HepG2 (cell line): ENCODE results near the gene ZNF865. TPM values are rescaled to one million over a fixed set of nuclear protein-coding genes. Genes with fewer than 3 reads are reported as not detected.

ENCODE experiments used
- AGO2 ChIP-seq: fragments of 200-400 bp; formaldehyde crosslinking; optimal IDR thresholded peaks from 2 replicates; pipeline ENCODE3; 2017; ENCODE audit warnings: mild to moderate bottlenecking, low read depth, low read length, moderate library complexity
- CREM ChIP-seq, 2 experiments: sonication (generic) in 1 of 2; formaldehyde crosslinking in 1 of 2; IDR thresholded peaks; 2 replicates each; pipeline versions ENCODE4 v1.4.0 to v1.6.1; 2016 to 2020; ENCODE audit warnings: antibody characterized with exemption in 1 of 2, mild to moderate bottlenecking in 1 of 2, missing genetic modification reagents in 1 of 2
- KDM5A ChIP-seq: fragments of 200-600 bp; sonication (generic); IDR thresholded peaks from 2 replicates; pipeline ENCODE4 v1.7.0; 2018; ENCODE audit warnings: antibody characterized with exemption, mild to moderate bottlenecking, low read length, borderline replicate concordance
- MAZ ChIP-seq, 2 experiments: sonication (generic) in 1 of 2; formaldehyde crosslinking in 1 of 2; IDR thresholded peaks; 2 replicates each; pipeline versions ENCODE4 v1.5.0 to v1.6.1; 2012 to 2020; ENCODE audit warnings: low read depth in 2 of 2, mild to moderate bottlenecking in 2 of 2, borderline replicate concordance in 1 of 2, improper control_type of control experiment in 1 of 2, low read length in 1 of 2, missing genetic modification reagents in 1 of 2, moderate library complexity in 1 of 2
- NONO ChIP-seq, 2 experiments: fragments of 450-650 bp in 1 of 2; sonication (generic) in 1 of 2; formaldehyde crosslinking in 1 of 2; IDR thresholded peaks in 1 of 2; conservative IDR thresholded peaks in 1 of 2; 2 replicates each; pipeline versions ENCODE4 v1.6.1 to v1.8.0; 2017 to 2022; ENCODE audit warnings: mild to moderate bottlenecking in 1 of 2, missing genetic modification reagents in 1 of 2, moderate library complexity in 1 of 2
- PHF5A ChIP-seq: IDR thresholded peaks from one replicate; pipeline ENCODE4 v1.6.1; 2018; ENCODE audit warnings: low read depth, missing genetic modification reagents; ENCODE audit not compliant: unreplicated experiment
- POLR2AphosphoS5 ChIP-seq: IDR thresholded peaks from 2 replicates; pipeline ENCODE4 v1.6.1; 2012; ENCODE audit warnings: low read depth, low read length
- RBM39 ChIP-seq: fragments of 200-400 bp; formaldehyde crosslinking; IDR thresholded peaks from one replicate; pipeline ENCODE4 v1.6.1; 2018; ENCODE audit warnings: antibody characterized with exemption, mild to moderate bottlenecking, low read depth, low read length; ENCODE audit not compliant: poor library complexity, severe bottlenecking
- SKI ChIP-seq: fragments of 450-650 bp; IDR thresholded peaks from one replicate; pipeline ENCODE4 v1.6.1; 2018; ENCODE audit warnings: mild to moderate bottlenecking; ENCODE audit not compliant: partially characterized antibody
- SNAPC2 ChIP-seq: sonication (generic); formaldehyde crosslinking; IDR thresholded peaks from 2 replicates; pipeline ENCODE4 v1.8.1; 2022; ENCODE audit warnings: mild to moderate bottlenecking, missing genetic modification reagents
- SUZ12 ChIP-seq: fragments of 150-350 bp; IDR thresholded peaks from 2 replicates; pipeline ENCODE4 v1.6.1; 2014; ENCODE audit warnings: low read depth, low read length
- SYNCRIP ChIP-seq: fragments of 200-400 bp; formaldehyde crosslinking; IDR thresholded peaks from 2 replicates; pipeline ENCODE4 v1.6.1; 2018; ENCODE audit warnings: mild to moderate bottlenecking, low read depth, low read length; ENCODE audit not compliant: insufficient read depth
- ZBTB38 ChIP-seq: sonication (generic); formaldehyde crosslinking; IDR thresholded peaks from 2 replicates; pipeline ENCODE4 v1.5.1; 2020; ENCODE audit warnings: mild to moderate bottlenecking, missing genetic modification reagents
- ZMYM4 ChIP-seq: sonication (generic); formaldehyde crosslinking; IDR thresholded peaks from 2 replicates; pipeline ENCODE4 v1.8.1; 2023; ENCODE audit warnings: mild to moderate bottlenecking, missing genetic modification reagents
- ZNF282 ChIP-seq: fragments of 450-650 bp; IDR thresholded peaks from 2 replicates; pipeline ENCODE4 v1.6.1; 2018; ENCODE audit not compliant: partially characterized antibody
- ZNF672 ChIP-seq: sonication (generic); formaldehyde crosslinking; IDR thresholded peaks from 2 replicates; pipeline ENCODE4 v1.8.1; 2022; ENCODE audit warnings: missing genetic modification reagents
- ZNF777 ChIP-seq: sonication (generic); formaldehyde crosslinking; IDR thresholded peaks from 2 replicates; pipeline ENCODE4 v1.4.0; 2020; ENCODE audit warnings: missing genetic modification reagents
- polyA plus RNA-seq, 8 experiments: library from polyadenylated mRNA; depleted of rRNA in 3 of 8; stranded (reverse) in 7 of 8; unstranded in 1 of 8; fragments of >200 nt; fragmentation: Illumina TruSeq in 4 of 8; extraction: Trizol in 4 of 8; gene quantifications; 2 replicates each; pipeline versions ENCODE4 v1.2.1 to v1.2.3, GENCODE V29; 2011 to 2016; ENCODE audit warnings: low read depth in 4 of 8, missing spikeins in 1 of 8, mixed read lengths in 1 of 8; ENCODE audit not compliant: insufficient read depth in 1 of 8
- total RNA-seq, 5 experiments: library from RNA; depleted of rRNA; stranded (reverse); fragments of >200 nt; fragmentation: Illumina TruSeq; extraction: Trizol; gene quantifications; 2 replicates each; pipeline ENCODE4 v1.2.3, GENCODE V29; 2016; ENCODE audit warnings: low read depth in 1 of 5
- TF ChIP-seq, protein P1 (sequence below): sonication (generic); formaldehyde crosslinking; conservative IDR thresholded peaks from 2 replicates; pipeline ENCODE4 v1.4.0; 2020; ENCODE audit warnings: missing genetic modification reagents
- TF ChIP-seq, protein P2 (sequence below): sonication (generic); formaldehyde crosslinking; IDR thresholded peaks from 2 replicates; pipeline ENCODE4 v1.4.0; 2020; ENCODE audit warnings: mild to moderate bottlenecking, low read depth, missing genetic modification reagents
- TF ChIP-seq, protein P3 (sequence below): IDR thresholded peaks from 2 replicates; pipeline ENCODE4 v1.6.1; 2016; ENCODE audit warnings: mild to moderate bottlenecking
- TF ChIP-seq, protein P4 (sequence below): sonication (generic); formaldehyde crosslinking; IDR thresholded peaks from 2 replicates; pipeline ENCODE4 v1.5.0; 2020; ENCODE audit warnings: missing genetic modification reagents

The ZNF865 gene
- total and polyA plus RNA-seq, 2 of the 13 experiments (the other 11 are each of a cell fraction or from before 2014, with no cell fraction given): 0.93 to 1.0 TPM

DNA sequence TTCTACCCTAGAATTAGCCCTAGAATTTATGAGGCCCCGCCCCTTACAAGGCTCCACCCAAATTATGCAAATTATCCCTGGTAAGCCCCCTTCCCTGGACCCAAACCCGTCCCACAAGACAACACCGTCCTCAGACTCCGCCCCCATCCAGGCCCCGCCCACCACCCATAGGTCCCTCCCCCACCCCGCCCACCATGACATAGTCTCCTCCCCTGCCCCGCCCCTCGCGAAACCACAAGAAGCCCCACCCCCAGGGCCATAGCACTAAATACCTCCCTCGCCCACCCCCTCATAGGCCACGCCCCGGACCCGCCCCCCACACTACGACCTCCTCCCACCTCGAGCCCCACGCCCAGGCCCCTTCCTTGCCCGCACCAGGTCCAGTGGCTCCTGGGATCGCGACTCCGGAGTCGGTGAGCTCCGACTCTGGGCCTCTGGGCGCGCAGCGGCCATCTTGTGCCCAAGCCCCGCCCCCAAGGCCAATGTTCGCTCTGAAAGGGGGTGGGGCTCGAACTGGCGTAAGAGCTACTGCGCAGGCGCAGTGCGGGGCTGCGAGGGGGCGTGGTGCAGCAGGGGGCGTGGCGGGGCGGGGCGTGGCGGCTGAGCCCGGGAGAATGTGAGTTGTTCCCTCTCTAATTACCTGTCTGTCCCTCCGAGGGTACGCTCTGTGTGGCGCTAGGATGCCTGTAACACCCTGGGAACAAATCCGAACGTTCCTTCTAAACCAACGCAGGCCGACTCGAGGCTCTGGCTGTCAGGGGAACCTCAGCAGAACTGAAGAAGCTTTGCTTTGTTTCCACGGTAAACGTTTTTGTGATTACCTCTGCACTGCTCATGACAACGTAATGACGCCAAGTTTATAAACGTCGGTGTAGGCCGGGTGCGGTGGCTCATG lies 18.9 kb downstream of the ZNF865 start, which contains the start of gene ZNF784 (continued):
- no peak for TF ChIP-seq SYNCRIP
- peak; percentile 41 for TF ChIP-seq RBM39
- no peak for TF ChIP-seq ZNF282
- peak; percentile 59; the same call in 1 of the 2 replicates for TF ChIP-seq KDM5A
- peak; percentile 57 for TF ChIP-seq AGO2
- no peak for TF ChIP-seq ZNF672 (CRISPR knock-in tag)
- no peak for TF ChIP-seq SNAPC2
- TF ChIP-seq, protein P1, sequence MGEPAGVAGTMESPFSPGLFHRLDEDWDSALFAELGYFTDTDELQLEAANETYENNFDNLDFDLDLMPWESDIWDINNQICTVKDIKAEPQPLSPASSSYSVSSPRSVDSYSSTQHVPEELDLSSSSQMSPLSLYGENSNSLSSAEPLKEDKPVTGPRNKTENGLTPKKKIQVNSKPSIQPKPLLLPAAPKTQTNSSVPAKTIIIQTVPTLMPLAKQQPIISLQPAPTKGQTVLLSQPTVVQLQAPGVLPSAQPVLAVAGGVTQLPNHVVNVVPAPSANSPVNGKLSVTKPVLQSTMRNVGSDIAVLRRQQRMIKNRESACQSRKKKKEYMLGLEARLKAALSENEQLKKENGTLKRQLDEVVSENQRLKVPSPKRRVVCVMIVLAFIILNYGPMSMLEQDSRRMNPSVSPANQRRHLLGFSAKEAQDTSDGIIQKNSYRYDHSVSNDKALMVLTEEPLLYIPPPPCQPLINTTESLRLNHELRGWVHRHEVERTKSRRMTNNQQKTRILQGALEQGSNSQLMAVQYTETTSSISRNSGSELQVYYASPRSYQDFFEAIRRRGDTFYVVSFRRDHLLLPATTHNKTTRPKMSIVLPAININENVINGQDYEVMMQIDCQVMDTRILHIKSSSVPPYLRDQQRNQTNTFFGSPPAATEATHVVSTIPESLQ (CRISPR knock-in tag): no peak
- no peak for TF ChIP-seq NONO (IDR thresholded peaks at IDR 0.05)
- 0 out of 2 replicates have a peak, but pooled peaks have one; percentile 53 for TF ChIP-seq NONO (CRISPR knock-in tag; conservative IDR thresholded peaks at IDR 0.05)
- peak; percentile 32; the same call in 1 of the 2 replicates for TF ChIP-seq MAZ (IDR thresholded peaks at IDR 0.05; ENCODE audit: borderline replicate concordance, low read depth, low read length)
- peak; percentile 43; the same call in 1 of the 2 replicates for TF ChIP-seq MAZ (CRISPR knock-in tag; IDR thresholded peaks at IDR 0.05; ENCODE audit: low read depth)
- no peak for TF ChIP-seq SKI
- TF ChIP-seq ZBTB38 (CRISPR knock-in tag): 0 out of 2 replicates have a peak, but pooled peaks have one; percentile 20
- TF ChIP-seq, protein P2, sequence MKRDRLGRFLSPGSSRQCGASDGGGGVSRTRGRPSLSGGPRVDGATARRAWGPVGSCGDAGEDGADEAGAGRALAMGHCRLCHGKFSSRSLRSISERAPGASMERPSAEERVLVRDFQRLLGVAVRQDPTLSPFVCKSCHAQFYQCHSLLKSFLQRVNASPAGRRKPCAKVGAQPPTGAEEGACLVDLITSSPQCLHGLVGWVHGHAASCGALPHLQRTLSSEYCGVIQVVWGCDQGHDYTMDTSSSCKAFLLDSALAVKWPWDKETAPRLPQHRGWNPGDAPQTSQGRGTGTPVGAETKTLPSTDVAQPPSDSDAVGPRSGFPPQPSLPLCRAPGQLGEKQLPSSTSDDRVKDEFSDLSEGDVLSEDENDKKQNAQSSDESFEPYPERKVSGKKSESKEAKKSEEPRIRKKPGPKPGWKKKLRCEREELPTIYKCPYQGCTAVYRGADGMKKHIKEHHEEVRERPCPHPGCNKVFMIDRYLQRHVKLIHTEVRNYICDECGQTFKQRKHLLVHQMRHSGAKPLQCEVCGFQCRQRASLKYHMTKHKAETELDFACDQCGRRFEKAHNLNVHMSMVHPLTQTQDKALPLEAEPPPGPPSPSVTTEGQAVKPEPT: 0 out of 2 replicates have a peak, but pooled peaks have one; percentile 61
- 0 out of 2 replicates have a peak, but pooled peaks have one; percentile 25 for TF ChIP-seq ZMYM4
- TF ChIP-seq, protein P3, sequence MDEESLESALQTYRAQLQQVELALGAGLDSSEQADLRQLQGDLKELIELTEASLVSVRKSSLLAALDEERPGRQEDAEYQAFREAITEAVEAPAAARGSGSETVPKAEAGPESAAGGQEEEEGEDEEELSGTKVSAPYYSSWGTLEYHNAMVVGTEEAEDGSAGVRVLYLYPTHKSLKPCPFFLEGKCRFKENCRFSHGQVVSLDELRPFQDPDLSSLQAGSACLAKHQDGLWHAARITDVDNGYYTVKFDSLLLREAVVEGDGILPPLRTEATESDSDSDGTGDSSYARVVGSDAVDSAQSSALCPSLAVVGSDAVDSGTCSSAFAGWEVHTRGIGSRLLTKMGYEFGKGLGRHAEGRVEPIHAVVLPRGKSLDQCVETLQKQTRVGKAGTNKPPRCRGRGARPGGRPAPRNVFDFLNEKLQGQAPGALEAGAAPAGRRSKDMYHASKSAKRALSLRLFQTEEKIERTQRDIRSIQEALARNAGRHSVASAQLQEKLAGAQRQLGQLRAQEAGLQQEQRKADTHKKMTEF: 0 out of 2 replicates have a peak, but pooled peaks have one; percentile 34
- peak; percentile 88 for TF ChIP-seq POLR2AphosphoS5
- no peak for TF ChIP-seq SUZ12
- TF ChIP-seq PHF5A (CRISPR knock-in tag): no peak
- no peak for TF ChIP-seq CREM (IDR thresholded peaks at IDR 0.05)
- TF ChIP-seq CREM (CRISPR knock-in tag; IDR thresholded peaks at IDR 0.05): no peak
- TF ChIP-seq ZNF777 (CRISPR knock-in tag): 0 out of 2 replicates have a peak, but pooled peaks have one; percentile 16
- TF ChIP-seq, protein P4, sequence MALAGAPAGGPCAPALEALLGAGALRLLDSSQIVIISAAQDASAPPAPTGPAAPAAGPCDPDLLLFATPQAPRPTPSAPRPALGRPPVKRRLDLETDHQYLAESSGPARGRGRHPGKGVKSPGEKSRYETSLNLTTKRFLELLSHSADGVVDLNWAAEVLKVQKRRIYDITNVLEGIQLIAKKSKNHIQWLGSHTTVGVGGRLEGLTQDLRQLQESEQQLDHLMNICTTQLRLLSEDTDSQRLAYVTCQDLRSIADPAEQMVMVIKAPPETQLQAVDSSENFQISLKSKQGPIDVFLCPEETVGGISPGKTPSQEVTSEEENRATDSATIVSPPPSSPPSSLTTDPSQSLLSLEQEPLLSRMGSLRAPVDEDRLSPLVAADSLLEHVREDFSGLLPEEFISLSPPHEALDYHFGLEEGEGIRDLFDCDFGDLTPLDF (CRISPR knock-in tag): peak; percentile 39; the same call in 1 of the 2 replicates
